Peyer's patch (tissue), 4 donors: Measurements from ENCODE around the gene TCF7L2.

Experiments
- CTCF ChIP-seq, 6 experiments: fragments of 450-650 bp in 4 of 6; fragments of 200-600 bp in 2 of 6; sonication (generic) in 1 of 6; IDR thresholded peaks; one replicate each; pipeline ENCODE4 v1.5.1; 2017 to 2019; ENCODE audit warnings: antibody characterized with exemption in 6 of 6, mild to moderate bottlenecking in 3 of 6, moderate library complexity in 1 of 6
- POLR2A ChIP-seq, 2 donors: fragments of 450-650 bp; IDR thresholded peaks; one replicate each; pipeline ENCODE4 v1.5.1; 2017; ENCODE audit warnings: antibody characterized with exemption in 2 of 2, mild to moderate bottlenecking in 2 of 2, moderate library complexity in 2 of 2

DNA sequence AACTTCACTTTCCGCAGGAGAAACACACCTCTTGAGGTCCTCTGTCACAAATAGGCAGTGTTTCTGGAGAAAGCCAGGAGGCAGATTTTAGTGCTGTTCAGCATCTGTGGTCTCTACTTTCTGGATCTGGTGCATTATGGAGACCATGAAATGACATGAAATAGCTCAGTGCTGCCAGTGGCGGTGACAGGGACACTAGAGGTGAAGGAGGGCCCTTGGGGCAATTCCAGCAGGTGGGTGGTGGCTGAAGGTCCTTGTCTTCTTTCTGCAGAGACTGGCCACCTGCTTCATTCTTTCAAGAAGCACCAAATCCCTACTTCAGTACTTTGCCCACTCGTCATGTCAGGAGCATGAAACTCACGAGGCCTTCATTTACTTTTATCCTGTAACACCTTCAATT lies 135.7 kb downstream of the TCF7L2 start:
- TF ChIP-seq CTCF (IDR thresholded peaks at IDR 0.05): no peak
- TF ChIP-seq POLR2A (IDR thresholded peaks at IDR 0.05): no peak
